Smooth muscle cell (in vitro differentiated cells): ENCODE results near the gene GSK3B. TPM values are rescaled to one million over a fixed set of nuclear protein-coding genes. Genes with fewer than 3 reads are reported as not detected.

Source experiments
- DNase-seq: peaks from one replicate; lab custom pipeline; 2025; ENCODE audit not compliant: unreplicated experiment; lab: John Stamatoyannopoulos, UW
- H2AFZ ChIP-seq: fragments of 200-600 bp; sonication (generic); 2 replicates; pipeline ENCODE4 v1.6.0; 2016; ENCODE audit warnings: antibody characterized with exemption, low read depth, mild to moderate bottlenecking
- H3F3A ChIP-seq: fragments of 200-600 bp; sonication (generic); 2 replicates; pipeline ENCODE4 v1.6.0; 2017; ENCODE audit warnings: antibody characterized with exemption, low read depth
- H3K27ac ChIP-seq: fragments of 200-600 bp; sonication (generic); 2 replicates; pipeline ENCODE4 v1.5.1; 2016; ENCODE audit warnings: low read depth, mild to moderate bottlenecking
- H3K27me3 ChIP-seq: fragments of 200-600 bp; sonication (generic); 2 replicates; pipeline ENCODE4 v1.6.1; 2016; ENCODE audit warnings: low read depth, mild to moderate bottlenecking
- H3K36me3 ChIP-seq: fragments of 200-600 bp; sonication (generic); 2 replicates; pipeline ENCODE4 v1.5.1; 2016; ENCODE audit warnings: low read depth
- H3K4me1 ChIP-seq: fragments of 200-600 bp; sonication (generic); 2 replicates; pipeline ENCODE4 v1.5.1; 2016; ENCODE audit warnings: low read depth
- H3K4me2 ChIP-seq: fragments of 200-600 bp; sonication (generic); 2 replicates; pipeline ENCODE4 v1.6.0; 2016; ENCODE audit warnings: mild to moderate bottlenecking
- H3K4me3 ChIP-seq: fragments of 200-600 bp; sonication (generic); 2 replicates; pipeline ENCODE4 v1.5.1; 2016; ENCODE audit warnings: mild to moderate bottlenecking
- H3K79me2 ChIP-seq: fragments of 200-600 bp; sonication (generic); 2 replicates; pipeline ENCODE4 v1.6.0; 2016; ENCODE audit warnings: low read depth, mild to moderate bottlenecking
- H3K9ac ChIP-seq: fragments of 200-600 bp; sonication (generic); 2 replicates; pipeline ENCODE4 v1.6.0; 2016; ENCODE audit warnings: low read depth
- H3K9me3 ChIP-seq: fragments of 200-600 bp; sonication (generic); replicated peaks from 2 replicates; pipeline ENCODE4 v1.5.1; 2016; ENCODE audit warnings: low read depth
- H4K20me1 ChIP-seq: fragments of 200-600 bp; sonication (generic); 2 replicates; pipeline ENCODE4 v1.6.0; 2016; ENCODE audit warnings: low read depth
- CTCF ChIP-seq: fragments of 200-600 bp; sonication (generic); IDR thresholded peaks from 2 replicates; pipeline ENCODE4 v1.5.1; 2017; ENCODE audit warnings: borderline replicate concordance, mild to moderate bottlenecking, antibody characterized with exemption; ENCODE audit not compliant: insufficient read depth, poor library complexity, severe bottlenecking
- WGBS: methylation state at CpG from one replicate; pipeline ENCODE4 v1.1.7; 2016; ENCODE audit warnings: low lambda C conversion rate; 5-methylcytosine and 5-hydroxymethylcytosine counted together
- polyA plus RNA-seq: library from polyadenylated mRNA; unstranded; fragments of >200 nt; fragmentation: Nextera tagmentation; extraction: Ambion mirVana; gene quantifications from 2 replicates; pipeline ENCODE4 v1.2.1, GENCODE V29; 2016
- total RNA-seq: library from RNA; depleted of rRNA; stranded (reverse); fragments of >200 nt; gene quantifications from 2 replicates; pipeline ENCODE4 v1.2.3, GENCODE V29; 2014

GSK3B gene
- 60.6 and 61.8 TPM in 2 replicates for total RNA-seq
- polyA plus RNA-seq: 27.3 and 36.6 TPM in 2 replicates

- peak; percentile 100 for DNase-seq
- WGBS: under 1% methylated on average over 52 of the region's 94 CpGs
- no peaks in the 10 kb centered on the region for H3K36me3 ChIP-seq
Observed at GRCh38 chr3:120093911-120094775, at the start of gene GSK3B. Gene GSK3B (minus strand): TSS chr3:120094447. CDS start chr3:120093434, 1,013 bp downstream.

GRCh38 chr3:120143676-120144075, 49.4 kb upstream of the GSK3B start:
- no peaks in the 10 kb centered on the region for H4K20me1 ChIP-seq
- H3K4me3 ChIP-seq: no peak overlapping the region
- no peaks in the 10 kb centered on the region for H3F3A ChIP-seq
- H3K4me1 ChIP-seq: no peaks in the 10 kb centered on the region
- H3K27me3 ChIP-seq: no peaks in the 10 kb centered on the region
- no peak overlapping the region for H3K27ac ChIP-seq
- no peak for DNase-seq
- WGBS: 92% methylated on average over 2 of the region's 2 CpGs
- TF ChIP-seq CTCF: no peak
- H3K4me2 ChIP-seq: no peak overlapping the region
- no peaks in the 10 kb centered on the region for H3K9me3 ChIP-seq
- no peak overlapping the region for H3K9ac ChIP-seq
- no peaks in the 10 kb centered on the region for H3K79me2 ChIP-seq
- no peaks in the 10 kb centered on the region for H3K36me3 ChIP-seq
- H2AFZ ChIP-seq: no peak overlapping the region

More at GRCh38 chr3:120093911-120094775, at the start of gene GSK3B:
- H3K4me1 ChIP-seq: peaks cover 45% of the 10 kb centered on the region
- H3K9me3 ChIP-seq: no peaks in the 10 kb centered on the region
- no peak for TF ChIP-seq CTCF
- no peaks in the 10 kb centered on the region for H3K27me3 ChIP-seq
- peak within 1 kb of the TSS; percentile 100 for H3K27ac ChIP-seq
- H2AFZ ChIP-seq: peak within 1 kb of the TSS; percentile 73
- peak within 1 kb of the TSS; percentile 94 for H3K4me2 ChIP-seq
- no peaks in the 10 kb centered on the region for H3F3A ChIP-seq
- peaks cover 44% of the 10 kb centered on the region for H4K20me1 ChIP-seq
- H3K9ac ChIP-seq: peak within 1 kb of the TSS; percentile 99
- peaks cover 71% of the 10 kb centered on the region for H3K79me2 ChIP-seq
- peak within 1 kb of the TSS; percentile 98 for H3K4me3 ChIP-seq

- H3K36me3 ChIP-seq: no peaks in the 10 kb centered on the region
- TF ChIP-seq CTCF: no peak
- no peak overlapping the region for H2AFZ ChIP-seq
- H3K9me3 ChIP-seq: no peaks in the 10 kb centered on the region
- 98% methylated on average over 4 of the region's 4 CpGs for WGBS
- H3K27ac ChIP-seq: no peak overlapping the region
- no peaks in the 10 kb centered on the region for H4K20me1 ChIP-seq
- H3K4me2 ChIP-seq: no peak overlapping the region
- no peak for DNase-seq
- no peaks in the 10 kb centered on the region for H3K27me3 ChIP-seq
- no peaks in the 10 kb centered on the region for H3K79me2 ChIP-seq
- H3K4me3 ChIP-seq: no peak overlapping the region
- no peaks in the 10 kb centered on the region for H3F3A ChIP-seq
- no peak overlapping the region for H3K9ac ChIP-seq
- no peaks in the 10 kb centered on the region for H3K4me1 ChIP-seq
Observed at GRCh38 chr3:120142236-120142635, 48.0 kb upstream of the GSK3B start.
